SK-N-MC (cell line): ENCODE data around the gene MOB1B.

Source experiments
- EZH2 ChIP-seq: fragments of 200-600 bp; sonication (generic); IDR thresholded peaks from one replicate; pipeline ENCODE4 v1.6.1; 2017; ENCODE audit warnings: antibody characterized with exemption
- POLR2AphosphoS5 ChIP-seq: IDR thresholded peaks from 2 replicates; pipeline ENCODE4 v1.6.1; 2012; ENCODE audit warnings: mild to moderate bottlenecking, low read depth, low read length, borderline replicate concordance

GRCh38 chr4:70976252-70976651, 74.1 kb downstream of the MOB1B start:
- TF ChIP-seq POLR2AphosphoS5 (no peak), EZH2 (no peak)
